Activated T-cell treated with anti-CD3 and anti-CD28 coated beads, Interleukin-2, amount 50 U/mL, for 72 hours (primary cell): ENCODE data around the gene SLX4. TPM values are rescaled to one million over a fixed set of nuclear protein-coding genes. Genes with fewer than 3 reads are reported as not detected.

Experiments used
- ATAC-seq, 2 donors: fragments of 150-1000 bp; cut with Tn5 transposase; replicated peaks in 1 of 2; 2 replicates each; pipeline ENCODE4 v1.10.0; 2021; ENCODE audit warnings: moderate library complexity in 2 of 2, mild to moderate bottlenecking in 1 of 2
- DNase-seq, 2 donors: peaks; one replicate each; pipeline ENCODE4 v3.0.0; 2021 to 2022; ENCODE audit warnings: mixed read lengths in 1 of 2
- H3K27ac Mint-ChIP-seq: one replicate; pipeline ENCODE4 v1.8.0; 2022; ENCODE audit warnings: mild to moderate bottlenecking, moderate library complexity, mixed read lengths
- H3K27me3 Mint-ChIP-seq: one replicate; pipeline ENCODE4 v1.8.0; 2022; ENCODE audit warnings: low read depth, mixed read lengths
- H3K36me3 Mint-ChIP-seq, 2 donors: one replicate each; pipeline ENCODE4 v1.8.0; 2022; ENCODE audit warnings: mixed read lengths in 2 of 2, mild to moderate bottlenecking in 1 of 2; ENCODE audit not compliant: insufficient read depth in 2 of 2
- H3K4me1 Mint-ChIP-seq: one replicate; pipeline ENCODE4 v1.8.0; 2022; ENCODE audit warnings: low read depth, mixed read lengths
- H3K4me3 Mint-ChIP-seq, 2 donors: one replicate each; pipeline ENCODE4 v1.8.0; 2022; ENCODE audit warnings: mild to moderate bottlenecking in 2 of 2, mixed read lengths in 2 of 2, moderate library complexity in 2 of 2
- H3K9me3 Mint-ChIP-seq, 2 donors: one replicate each; pipeline ENCODE4 v1.8.0; 2022; ENCODE audit warnings: mixed read lengths in 2 of 2
- total RNA-seq, 2 donors: library from RNA; stranded (reverse); gene quantifications; one replicate each; pipeline ENCODE4 v1.2.3, GENCODE V29; 2022

Gene SLX4
- total RNA-seq, 2 donors from 2014 or later = 12.6 to 15.7 TPM

DNA sequence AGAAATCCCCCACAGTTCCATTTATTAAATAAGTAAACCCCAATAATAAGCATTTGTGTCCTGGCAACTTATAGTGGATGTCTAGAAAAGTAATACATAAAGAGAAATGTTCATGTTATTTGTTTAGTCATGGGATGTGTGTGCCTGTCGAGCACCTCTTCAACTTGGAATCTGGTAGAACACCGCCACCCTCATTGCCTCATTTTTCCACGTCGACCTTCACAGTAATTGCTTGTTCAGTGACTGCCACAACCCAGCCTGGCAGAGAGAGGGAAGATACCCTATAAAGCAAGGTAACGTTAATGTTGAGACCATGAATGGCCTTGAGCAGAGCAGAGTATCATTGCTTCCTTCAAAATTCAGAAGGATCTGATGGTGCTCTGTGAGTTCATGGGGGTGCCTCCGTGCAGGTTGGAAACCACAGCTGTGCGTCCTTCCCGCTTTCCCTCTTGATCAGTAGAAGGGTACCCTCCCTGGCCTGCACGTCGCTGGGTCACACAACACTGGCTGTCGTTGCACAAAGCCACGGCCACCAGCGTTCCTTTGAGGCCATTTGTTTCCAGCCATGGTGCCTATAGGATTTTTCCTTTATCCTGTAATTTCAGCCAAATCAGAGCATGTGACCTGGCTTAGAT, 39.3 kb upstream of the SLX4 start:
- no peaks in the 10 kb centered on the region for H3K4me1 Mint-ChIP-seq
- H3K36me3 Mint-ChIP-seq = no peaks in the 10 kb centered on the region

DNA sequence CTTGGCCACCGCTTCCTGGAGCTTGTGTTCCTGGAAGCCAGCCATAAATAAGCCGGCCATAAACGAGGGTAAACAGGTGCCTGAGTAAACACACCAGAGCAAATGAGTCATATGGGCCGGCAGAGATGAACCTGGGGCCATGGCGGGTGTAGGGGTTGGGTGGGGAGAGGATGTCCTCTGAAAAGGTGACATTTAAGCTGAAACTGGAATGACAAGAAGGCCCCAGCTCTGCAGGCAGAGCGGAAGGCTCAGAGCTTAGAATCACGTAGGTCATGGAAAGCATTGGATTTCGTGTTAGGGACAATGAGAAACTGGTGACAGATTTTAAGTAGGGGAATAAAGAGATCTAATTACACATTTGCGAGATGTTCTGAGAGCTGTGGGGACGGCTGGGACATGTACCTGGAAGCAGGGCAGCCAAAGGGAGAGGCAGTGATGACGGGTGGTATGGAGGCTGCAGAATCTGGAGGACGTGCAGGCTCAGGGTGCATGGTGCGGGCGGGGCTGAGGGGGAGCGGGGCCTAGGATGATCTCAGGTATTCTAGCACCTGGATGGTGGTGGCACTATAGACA, 35.0 kb upstream of the SLX4 start:
- H3K27ac Mint-ChIP-seq = no peak overlapping the region
- no peak for ATAC-seq
- H3K4me3 Mint-ChIP-seq = no peak overlapping the region

More for the DNA sequence above, 39.3 kb upstream of the SLX4 start:
- no peak for ATAC-seq
- H3K4me3 Mint-ChIP-seq = no peak overlapping the region
- no peak for DNase-seq
- no peaks in the 10 kb centered on the region for H3K9me3 Mint-ChIP-seq
- H3K27ac Mint-ChIP-seq = no peak overlapping the region
- H3K27me3 Mint-ChIP-seq = no peaks in the 10 kb centered on the region

GRCh38 chr16:3645504-3646347, 34.3 kb upstream of the SLX4 start:
- Mint-ChIP-seq H3K36me3 (no peaks in the 10 kb centered on the region), H3K9me3 (no peaks in the 10 kb centered on the region), H3K27ac (no peak overlapping the region), H3K4me1 (no peaks in the 10 kb centered on the region), H3K27me3 (no peaks in the 10 kb centered on the region), H3K4me3 (no peak overlapping the region)
- DNase-seq (no peak), ATAC-seq (no peak)

More for the DNA sequence above, 35.0 kb upstream of the SLX4 start:
- H3K27me3 Mint-ChIP-seq = no peaks in the 10 kb centered on the region
- DNase-seq = no peak
- no peaks in the 10 kb centered on the region for H3K9me3 Mint-ChIP-seq
- H3K4me1 Mint-ChIP-seq = no peaks in the 10 kb centered on the region
- H3K36me3 Mint-ChIP-seq = no peaks in the 10 kb centered on the region

- H3K9me3 Mint-ChIP-seq = no peaks in the 10 kb centered on the region
- no peaks in the 10 kb centered on the region for H3K36me3 Mint-ChIP-seq
- H3K27me3 Mint-ChIP-seq = no peaks in the 10 kb centered on the region
- H3K4me3 Mint-ChIP-seq = no peak overlapping the region
- H3K4me1 Mint-ChIP-seq = peaks cover 4% of the 10 kb centered on the region
- H3K27ac Mint-ChIP-seq = no peak overlapping the region
- DNase-seq (no peak), ATAC-seq (no peak)
Observed at GRCh38 chr16:3645108-3645503, 33.7 kb upstream of the SLX4 start.

DNA sequence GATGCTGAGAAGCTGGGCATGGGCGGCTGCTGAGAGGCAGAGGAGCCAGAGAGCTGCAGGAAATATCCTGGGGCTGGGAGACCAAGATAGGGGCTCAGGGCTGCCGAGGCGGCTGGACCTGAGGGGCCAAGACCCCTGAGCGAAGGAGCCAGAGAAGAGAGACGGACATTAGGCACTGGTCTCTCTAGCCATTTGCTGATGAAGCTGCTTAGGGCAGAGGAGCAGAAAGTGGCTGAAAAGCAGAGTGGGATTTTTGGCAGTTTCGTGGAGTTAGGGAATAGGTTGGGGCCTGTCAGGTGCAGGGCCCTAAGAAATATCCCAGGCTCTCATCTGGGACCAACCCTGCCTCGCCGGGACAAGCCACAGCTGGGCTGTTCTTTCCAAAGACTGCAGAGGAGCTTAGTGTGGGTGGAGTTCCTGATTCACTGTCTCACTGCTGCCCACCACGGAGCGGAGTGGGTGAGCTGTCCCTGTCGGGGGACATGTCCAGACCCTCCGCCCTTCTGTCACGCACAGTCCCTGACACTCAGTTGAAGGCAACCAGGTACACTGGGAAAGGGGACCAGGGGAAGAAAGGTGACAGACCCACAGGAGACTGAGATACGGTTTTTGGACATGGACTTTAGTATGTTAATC, 31.8 kb upstream of the SLX4 start:
- H3K4me3 Mint-ChIP-seq = no peak overlapping the region
- H3K4me1 Mint-ChIP-seq = peaks cover 9% of the 10 kb centered on the region
- peaks cover 0 to 3% of the 10 kb centered on the region in 2 donors for H3K9me3 Mint-ChIP-seq
- peaks cover 3% of the 10 kb centered on the region in 2 donors for H3K36me3 Mint-ChIP-seq
- ATAC-seq = no peak
- H3K27ac Mint-ChIP-seq = no peak overlapping the region
- no peak for DNase-seq
- no peaks in the 10 kb centered on the region for H3K27me3 Mint-ChIP-seq

- H3K27ac Mint-ChIP-seq = no peak overlapping the region
- no peak for ATAC-seq
- H3K9me3 Mint-ChIP-seq = peaks cover 0 to 3% of the 10 kb centered on the region in 2 donors
- no peaks in the 10 kb centered on the region for H3K27me3 Mint-ChIP-seq
- peaks cover 3% of the 10 kb centered on the region in 2 donors for H3K36me3 Mint-ChIP-seq
- H3K4me1 Mint-ChIP-seq = peaks cover 14% of the 10 kb centered on the region
- no peak for DNase-seq
- no peak overlapping the region for H3K4me3 Mint-ChIP-seq
Observed at GRCh38 chr16:3642397-3643094, 31.1 kb upstream of the SLX4 start.

DNA sequence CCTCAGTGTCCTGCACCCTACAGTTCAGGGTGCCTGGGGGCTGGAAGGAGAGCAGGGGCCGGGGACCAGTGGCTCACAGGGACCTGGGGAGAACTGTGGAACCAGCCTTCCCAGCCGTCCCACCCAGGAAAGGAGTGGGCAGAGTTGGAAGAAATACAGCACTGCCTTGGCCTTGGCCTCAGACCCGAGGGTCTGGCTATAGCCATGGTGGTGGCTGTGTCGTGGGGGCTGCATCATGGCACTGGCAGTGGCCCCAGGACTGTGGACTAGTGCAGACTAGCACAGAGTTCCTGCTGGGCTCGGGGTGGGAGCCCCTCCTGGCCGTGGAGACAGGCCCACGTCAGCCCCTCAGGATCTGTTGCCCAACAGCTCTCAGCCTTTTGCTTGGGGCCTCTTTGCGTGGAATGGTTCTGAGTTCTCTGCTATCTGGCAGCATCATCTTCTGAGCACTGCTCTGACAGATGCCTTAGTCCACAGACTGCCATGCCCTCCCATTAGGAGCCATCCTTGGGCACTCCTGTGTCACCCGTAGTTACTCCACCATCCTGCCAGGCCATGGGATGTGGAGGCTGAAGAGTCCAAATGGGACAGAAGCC, 30.5 kb upstream of the SLX4 start:
- Mint-ChIP-seq H3K27me3 (no peaks in the 10 kb centered on the region), H3K27ac (no peak overlapping the region), H3K4me3 (no peak overlapping the region), H3K9me3 (peaks cover 0 to 3% of the 10 kb centered on the region in 2 donors), H3K36me3 (peaks cover 3% of the 10 kb centered on the region in 2 donors), H3K4me1 (peaks cover 20% of the 10 kb centered on the region)
- no peak for ATAC-seq
- DNase-seq = no peak

DNA sequence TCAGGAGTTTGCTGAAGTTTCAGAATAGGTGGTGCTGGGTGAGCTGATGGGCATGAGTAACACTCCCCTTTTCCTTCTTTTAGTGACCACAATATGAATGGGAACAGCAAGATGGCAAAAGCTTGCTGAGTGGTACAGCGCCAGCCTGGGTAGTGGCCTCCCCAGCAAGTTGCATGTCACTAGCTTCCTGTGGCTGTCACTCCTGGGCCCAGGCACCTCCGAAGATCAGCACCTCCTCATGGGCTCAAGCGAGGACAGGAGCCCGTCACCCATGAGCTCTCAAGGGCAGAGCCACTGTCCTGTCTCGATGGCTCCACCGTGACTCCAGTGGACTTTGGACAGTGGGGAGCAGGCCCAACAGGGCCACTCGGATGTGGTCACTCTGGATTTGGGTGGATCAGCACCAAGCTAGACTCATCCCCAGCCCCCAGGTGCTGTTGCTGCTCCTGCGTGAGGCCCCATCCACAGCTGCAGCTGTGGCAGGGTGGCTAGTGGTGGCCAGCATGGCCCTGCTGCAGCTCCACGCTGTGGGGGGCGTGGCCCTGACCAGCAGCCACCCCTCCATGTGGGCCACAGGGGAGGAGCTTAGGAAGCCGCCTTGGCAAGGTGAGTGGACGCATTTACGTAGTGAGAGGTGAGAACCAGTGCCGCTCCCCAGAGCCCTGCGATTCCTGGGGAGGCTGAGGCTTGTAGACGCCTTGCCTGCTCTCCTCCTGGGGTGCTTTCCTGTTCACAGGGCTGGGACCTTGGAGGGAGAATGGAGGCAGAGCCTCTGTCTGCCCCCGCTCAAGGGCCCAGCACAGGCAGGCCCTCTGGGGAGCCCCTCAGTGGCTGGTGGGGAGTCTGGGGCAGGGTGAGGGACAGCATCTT, 29.5 kb upstream of the SLX4 start:
- no peak overlapping the region for H3K27ac Mint-ChIP-seq
- no peak for ATAC-seq
- H3K27me3 Mint-ChIP-seq = no peaks in the 10 kb centered on the region

DNA sequence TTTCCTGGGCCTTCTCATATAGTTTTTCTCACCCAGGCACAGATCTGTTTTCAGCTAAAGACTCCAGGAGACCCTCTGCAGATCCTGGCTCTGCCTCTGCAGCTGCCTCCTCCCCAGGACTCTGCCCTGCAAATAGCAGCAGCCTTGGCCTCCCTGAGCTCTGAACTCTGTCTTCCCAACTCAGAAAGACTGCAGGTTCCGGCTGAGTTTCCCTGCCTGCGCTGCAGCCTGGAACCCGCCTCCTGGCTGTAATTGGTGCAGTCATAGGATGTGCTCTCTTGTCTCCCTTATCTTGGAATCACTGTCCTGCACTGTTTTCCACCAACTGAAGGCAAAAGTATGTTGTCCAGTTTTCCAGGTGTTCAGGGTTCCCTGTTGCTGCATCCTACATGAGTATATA, 28.8 kb upstream of the SLX4 start:
- H3K9me3 Mint-ChIP-seq = peaks cover 0 to 3% of the 10 kb centered on the region in 2 donors
- H3K4me3 Mint-ChIP-seq = no peak overlapping the region
- no peaks in the 10 kb centered on the region for H3K27me3 Mint-ChIP-seq
- peaks cover 31% of the 10 kb centered on the region for H3K4me1 Mint-ChIP-seq
- no peak for ATAC-seq
- no peak for DNase-seq
- H3K36me3 Mint-ChIP-seq = peaks cover 3% of the 10 kb centered on the region in 2 donors
- no peak overlapping the region for H3K27ac Mint-ChIP-seq

More for the DNA sequence above, 29.5 kb upstream of the SLX4 start:
- peaks cover 3% of the 10 kb centered on the region in 2 donors for H3K36me3 Mint-ChIP-seq
- no peak overlapping the region for H3K4me3 Mint-ChIP-seq
- peaks cover 0 to 3% of the 10 kb centered on the region in 2 donors for H3K9me3 Mint-ChIP-seq
- no peak for DNase-seq
- H3K4me1 Mint-ChIP-seq = peaks cover 28% of the 10 kb centered on the region

DNA sequence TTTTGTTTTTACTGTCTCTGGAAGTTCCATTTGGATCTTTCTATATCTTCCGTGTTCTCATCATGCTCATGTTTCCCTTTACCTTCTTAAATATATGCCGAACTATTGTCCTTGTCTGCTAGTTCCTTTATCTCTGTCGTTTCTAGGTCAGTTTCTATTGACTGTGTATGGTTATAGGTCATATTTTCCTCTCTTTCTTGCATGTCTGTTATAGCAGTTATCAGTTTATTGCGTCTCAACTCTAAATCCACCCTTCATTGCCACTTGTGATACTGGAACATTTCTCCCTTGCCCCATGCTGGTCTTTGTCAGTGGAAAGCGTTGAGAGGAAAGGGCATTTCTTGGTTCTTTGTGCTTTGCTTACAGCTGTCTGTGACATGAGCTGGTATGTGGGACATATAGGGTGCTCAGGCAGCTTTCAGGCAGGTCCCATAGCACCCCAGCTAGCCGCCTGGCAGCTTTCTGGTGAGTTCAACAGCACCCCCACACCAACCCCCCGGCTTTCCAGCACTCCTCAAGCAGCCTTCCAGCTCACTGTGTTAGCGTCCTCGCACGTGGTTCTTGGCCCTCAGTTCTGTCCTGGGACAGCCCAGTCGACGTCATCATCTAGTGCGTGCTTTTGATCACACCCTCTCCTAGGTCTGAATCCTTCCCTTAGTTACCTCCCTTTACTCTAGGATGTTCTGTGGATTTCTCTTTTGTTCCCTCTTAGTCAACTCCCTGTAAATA, 27.7 kb upstream of the SLX4 start:
- ATAC-seq (no peak), DNase-seq (no peak)
- Mint-ChIP-seq H3K4me1 (peaks cover 31% of the 10 kb centered on the region), H3K4me3 (peak overlapping the region in 1 of 2 donors; percentile 7), H3K36me3 (peaks cover 3% of the 10 kb centered on the region in 2 donors), H3K27ac (peak overlapping the region; percentile 35), H3K27me3 (no peaks in the 10 kb centered on the region), H3K9me3 (peaks cover 0 to 3% of the 10 kb centered on the region in 2 donors)

- peaks cover 0 to 3% of the 10 kb centered on the region in 2 donors for H3K9me3 Mint-ChIP-seq
- peak overlapping the region; percentile 20 to 38 for H3K4me3 Mint-ChIP-seq
- H3K4me1 Mint-ChIP-seq = peaks cover 31% of the 10 kb centered on the region
- ATAC-seq (peak; percentile 51 to 67), DNase-seq (peak; percentile 30 to 32)
- H3K27ac Mint-ChIP-seq = peak overlapping the region; percentile 86
- no peaks in the 10 kb centered on the region for H3K27me3 Mint-ChIP-seq
- peaks cover 3% of the 10 kb centered on the region in 2 donors for H3K36me3 Mint-ChIP-seq
Observed at GRCh38 chr16:3637371-3637923, 26.0 kb upstream of the SLX4 start.
